ENCODE results near the gene RP2. TPM values are rescaled to one million over a fixed set of nuclear protein-coding genes. Genes with fewer than 3 reads are reported as not detected.

Gene RP2
- total RNA-seq, 1 experiment from 2014 or later = 6.3 TPM

GRCh38 chrX:46912603-46913491 lies 76.0 kb downstream of the RP2 start:
- in situ Hi-C loops (cut with HindIII; ENCODE audit: low sequenced_read_pairs) = no loop called here
- DNase-seq (ENCODE audit: low spot score) = no peak

- DNase-seq (ENCODE audit: low spot score) = no peak
These were observed 76.8 kb downstream of the RP2 start for GRCh38 chrX:46913667-46914066.

GRCh38 chrX:46916273-46916672 lies 79.4 kb downstream of the RP2 start:
- no peak for DNase-seq (ENCODE audit: low spot score)
- in situ Hi-C loops (cut with HindIII; ENCODE audit: low sequenced_read_pairs) = no loop called here

More at GRCh38 chrX:46913667-46914066, 76.8 kb downstream of the RP2 start:
- in situ Hi-C loops (cut with HindIII; ENCODE audit: low sequenced_read_pairs) = no loop called here

GRCh38 chrX:46917622-46918021 lies 80.8 kb downstream of the RP2 start:
- DNase-seq (ENCODE audit: low spot score) = no peak
- in situ Hi-C loops (cut with HindIII; ENCODE audit: low sequenced_read_pairs) = no loop called here

- in situ Hi-C loops (cut with HindIII; ENCODE audit: low sequenced_read_pairs) = no loop called here
- DNase-seq (ENCODE audit: low spot score) = no peak
These were observed 81.6 kb downstream of the RP2 start for GRCh38 chrX:46918434-46918833.

- no peak for DNase-seq (ENCODE audit: low spot score)
- in situ Hi-C loops (cut with HindIII; ENCODE audit: low sequenced_read_pairs) = no loop called here
These were observed 83.4 kb downstream of the RP2 start for GRCh38 chrX:46920235-46920634.

GRCh38 chrX:46922611-46923010 lies 85.8 kb downstream of the RP2 start:
- DNase-seq (ENCODE audit: low spot score) = no peak
- in situ Hi-C loops (cut with HindIII; ENCODE audit: low sequenced_read_pairs) = no loop called here

- no peak for DNase-seq (ENCODE audit: low spot score)
- in situ Hi-C loops (cut with HindIII; ENCODE audit: low sequenced_read_pairs) = no loop called here
These were observed 90.9 kb downstream of the RP2 start for GRCh38 chrX:46927718-46928117.

GRCh38 chrX:46929439-46930261 lies 92.8 kb downstream of the RP2 start:
- DNase-seq (ENCODE audit: low spot score) = no peak
- in situ Hi-C loops (cut with HindIII; ENCODE audit: low sequenced_read_pairs) = no loop called here

Other genes starting within 250 kb of the RP2 start
- gene SLC9A7, start 77.9 kb upstream of the RP2 start, total RNA-seq (2014; rRNA removed; shearing (Covaris generic)) = 1.5 and 2.1 TPM in 2 replicates
- 6.9 and 17.3 TPM in 2 replicates for gene JADE3, start 75.4 kb downstream of the RP2 start, total RNA-seq (2014; rRNA removed; shearing (Covaris generic))
- gene RGN, start 241.4 kb downstream of the RP2 start, total RNA-seq (2014; rRNA removed; shearing (Covaris generic)) = not detected in 2 replicates